AG10803 (cell line): ENCODE data around the gene TSEN54.
A peak's percentile ranks its signal among the peaks of the same experiment; 100 is the strongest.
"Not testable (repeated sequence)": the region's sequence is repeated elsewhere in the genome, so short reads cannot be mapped to it uniquely, and the experiment has no call there.

Experiments used
- DNase-seq: peaks from one replicate; pipeline ENCODE4 v3.0.0; 2010; ENCODE audit warnings: low read depth
- H3K4me3 ChIP-seq: 2 replicates; pipeline ENCODE4 v1.5.1; 2011; ENCODE audit warnings: mild to moderate bottlenecking, low read length, control low read depth
- CTCF ChIP-seq: conservative IDR thresholded peaks from 2 replicates; pipeline ENCODE4 v1.5.1; 2011; ENCODE audit warnings: mild to moderate bottlenecking, low read length, control low read depth, inconsistent platforms

TSEN54 gene

GRCh38 chr17:75518983-75519537 is 2.7 kb downstream of the TSEN54 start:
- H3K4me3 ChIP-seq, result no peak overlapping the region
- no peak for DNase-seq
- TF ChIP-seq CTCF, result no peak

- H3K4me3 ChIP-seq, DNase-seq: not testable (repeated sequence)
These were observed 4.1 kb downstream of the TSEN54 start for GRCh38 chr17:75520413-75520812.

- no peak for TF ChIP-seq CTCF
- H3K4me3 ChIP-seq, result no peak overlapping the region
- no peak for DNase-seq
These were observed 5.0 kb downstream of the TSEN54 start for GRCh38 chr17:75521290-75521689.

GRCh38 chr17:75521951-75522727 is 5.8 kb downstream of the TSEN54 start:
- TF ChIP-seq CTCF, result no peak
- no peak for DNase-seq
- no peak overlapping the region for H3K4me3 ChIP-seq

- DNase-seq, result no peak
- no peak overlapping the region for H3K4me3 ChIP-seq
- no peak for TF ChIP-seq CTCF
These were observed 7.3 kb downstream of the TSEN54 start for GRCh38 chr17:75523647-75524046.

GRCh38 chr17:75524269-75524969 is 8.1 kb downstream of the TSEN54 start:
- no peak overlapping the region for H3K4me3 ChIP-seq
- TF ChIP-seq CTCF, result no peak
- no peak for DNase-seq

GRCh38 chr17:75524970-75525805 is 8.9 kb downstream of the TSEN54 start, which contains the start of gene LLGL2:
LLGL2 (plus strand) TSS chr17:75525697; CDS start chr17:75543427, 17,730 bp downstream.
- no peak for DNase-seq
- H3K4me3 ChIP-seq, result peak within 1 kb of the TSS; percentile 43
- TF ChIP-seq CTCF, result no peak; the same call in 1 of the 2 replicates
